ENCODE measurements around the gene SIX5. TPM values are rescaled to one million over a fixed set of nuclear protein-coding genes. Genes with fewer than 3 reads are reported as not detected.

SIX5 gene
- total RNA-seq, 1 experiment from 2014 or later: 27.6 TPM

DNA sequence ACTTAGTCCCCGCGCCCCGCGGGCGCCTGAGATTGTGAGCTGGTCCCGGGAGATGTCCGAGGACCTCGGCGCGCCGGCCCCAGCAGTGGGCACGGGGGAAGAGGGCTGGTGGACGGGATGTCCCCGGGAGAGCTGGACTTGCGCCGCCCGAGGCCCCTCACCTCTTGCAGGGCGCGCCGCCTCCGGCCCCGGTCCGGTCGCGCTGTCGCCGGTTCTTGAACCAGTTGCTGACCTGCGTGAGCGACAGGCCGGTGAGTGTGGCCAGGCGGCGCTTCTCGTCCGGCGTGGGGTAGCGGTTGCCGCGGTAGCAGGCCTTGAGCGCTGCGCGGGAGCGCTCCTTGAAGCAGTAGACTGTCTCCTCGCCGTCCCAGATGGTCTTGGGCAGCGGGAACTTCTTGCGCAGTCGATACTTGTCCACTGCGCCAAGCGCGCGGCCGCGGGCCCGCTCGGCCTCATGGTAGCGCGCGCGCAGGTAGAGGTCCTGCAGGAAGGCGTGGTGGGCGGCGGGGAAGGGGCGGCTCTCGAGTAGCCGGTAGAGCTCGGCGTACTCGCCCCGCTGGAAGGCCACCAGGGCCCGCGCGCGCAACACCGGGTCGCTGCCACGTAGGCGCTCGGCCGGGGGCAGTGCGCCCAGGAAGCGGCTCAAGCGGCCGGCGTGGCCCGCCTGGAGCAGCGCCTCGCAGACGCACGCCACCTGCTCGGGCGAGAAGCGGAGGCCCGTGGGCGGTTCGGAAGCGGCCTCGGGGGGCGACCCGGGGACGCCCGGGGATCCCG is 984 bp downstream of the SIX5 start:
- H3K9me3 ChIP-seq (ENCODE audit: insufficient read depth, low read depth): no peaks in the 10 kb centered on the region
- CTCF ChIA-PET: interaction anchor here (0.6 kb wide), 2 partner anchors 10 to 51 kb away, joined by 4 to 5 read pairs; no protein-coding TSS in a partner anchor
- DNase-seq: peak; percentile 61 to 67
- H3K4me3 ChIP-seq: peak overlapping the region; percentile 97
- POLR2A ChIA-PET (ENCODE audit: unreplicated experiment): interaction anchor here (0.5 to 1.6 kb wide), 7 partner anchors 20 to 97 kb away, joined by 4 to 13 read pairs (median 7); partner anchors contain the start of genes DMWD, FBXO46, QPCTL and SNRPD2
- no peaks in the 10 kb centered on the region for H3K9me2 ChIP-seq (ENCODE audit: insufficient read depth)
- H3K4me1 ChIP-seq (replicated peaks; ENCODE audit: insufficient read depth): peaks cover 17% of the 10 kb centered on the region
- H2AFZ ChIP-seq: peak overlapping the region; percentile 94
- no peaks in the 10 kb centered on the region for H4K20me1 ChIP-seq (ENCODE audit: insufficient read depth)
- no peaks in the 10 kb centered on the region for H3K27me3 ChIP-seq (ENCODE audit: insufficient read depth, low read depth)
- 0 out of 2 replicates have a peak, but pooled peaks cover 3% of the 10 kb centered on the region for H3K36me3 ChIP-seq (ENCODE audit: low read depth)
- H3F3A ChIP-seq (ENCODE audit: insufficient read depth, low read depth): peaks cover 52% of the 10 kb centered on the region; the same call in 1 of the 2 replicates
- no TSS peak for BruUV-seq (replicated peaks)
- intact Hi-C loops (cut with micrococcal nuclease; ENCODE audit: unreplicated experiment): loop anchor here (2.0 to 5.0 kb wide), 3 partner anchors 37 to 346 kb away; partner anchors contain the start of genes ERCC1 and FBXO46
- H3K79me2 ChIP-seq (ENCODE audit: low read depth): no peaks in the 10 kb centered on the region
- TF ChIP-seq EZH2 (IDR thresholded peaks at IDR 0.05; ENCODE audit: low read depth): no peak
- TF ChIP-seq, protein P1, sequence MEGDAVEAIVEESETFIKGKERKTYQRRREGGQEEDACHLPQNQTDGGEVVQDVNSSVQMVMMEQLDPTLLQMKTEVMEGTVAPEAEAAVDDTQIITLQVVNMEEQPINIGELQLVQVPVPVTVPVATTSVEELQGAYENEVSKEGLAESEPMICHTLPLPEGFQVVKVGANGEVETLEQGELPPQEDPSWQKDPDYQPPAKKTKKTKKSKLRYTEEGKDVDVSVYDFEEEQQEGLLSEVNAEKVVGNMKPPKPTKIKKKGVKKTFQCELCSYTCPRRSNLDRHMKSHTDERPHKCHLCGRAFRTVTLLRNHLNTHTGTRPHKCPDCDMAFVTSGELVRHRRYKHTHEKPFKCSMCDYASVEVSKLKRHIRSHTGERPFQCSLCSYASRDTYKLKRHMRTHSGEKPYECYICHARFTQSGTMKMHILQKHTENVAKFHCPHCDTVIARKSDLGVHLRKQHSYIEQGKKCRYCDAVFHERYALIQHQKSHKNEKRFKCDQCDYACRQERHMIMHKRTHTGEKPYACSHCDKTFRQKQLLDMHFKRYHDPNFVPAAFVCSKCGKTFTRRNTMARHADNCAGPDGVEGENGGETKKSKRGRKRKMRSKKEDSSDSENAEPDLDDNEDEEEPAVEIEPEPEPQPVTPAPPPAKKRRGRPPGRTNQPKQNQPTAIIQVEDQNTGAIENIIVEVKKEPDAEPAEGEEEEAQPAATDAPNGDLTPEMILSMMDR (conservative IDR thresholded peaks at IDR 0.05): no peak
- H3K4me2 ChIP-seq: peak overlapping the region; percentile 100
- peak overlapping the region; percentile 79 for H3K27ac ChIP-seq

DNA sequence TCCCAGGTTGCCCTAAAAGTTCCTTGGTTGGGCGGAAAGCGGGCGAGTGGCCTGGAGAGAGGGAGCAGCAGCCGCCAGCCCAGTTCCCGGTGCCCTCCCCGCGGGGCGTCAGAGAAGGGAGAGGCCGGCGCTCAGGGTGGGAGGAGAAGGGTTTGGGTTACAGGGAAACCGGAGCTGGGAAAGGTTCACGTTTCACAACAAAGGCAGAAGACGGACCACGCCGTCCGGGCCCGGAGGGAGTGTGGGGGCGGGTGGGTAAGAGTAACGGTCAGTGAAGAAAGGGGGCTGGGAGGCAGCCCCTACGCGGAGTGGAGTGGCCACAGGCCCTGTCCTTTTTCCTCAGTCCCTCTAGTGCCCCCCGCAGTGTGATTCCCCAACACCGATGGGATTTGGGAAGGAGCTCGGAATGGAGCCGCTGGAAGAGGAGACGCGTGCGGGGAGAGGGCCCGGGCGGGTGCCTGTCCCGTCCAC is 1.6 kb downstream of the SIX5 start:
- DNase-seq: peak; percentile 77 to 88
- peak overlapping the region; percentile 94 for H2AFZ ChIP-seq
- BruUV-seq (replicated peaks): no TSS peak

More for the DNA sequence above, 1.6 kb downstream of the SIX5 start:
- Histone ChIP-seq H3K4me2 (peak overlapping the region; percentile 100), H3K79me2 (ENCODE audit: low read depth) (no peaks in the 10 kb centered on the region), H4K20me1 (ENCODE audit: insufficient read depth) (no peaks in the 10 kb centered on the region), H3F3A (ENCODE audit: insufficient read depth, low read depth) (peaks cover 46% of the 10 kb centered on the region; the same call in 1 of the 2 replicates), H3K9me2 (ENCODE audit: insufficient read depth) (no peaks in the 10 kb centered on the region), H3K4me3 (peak overlapping the region; percentile 97), H3K36me3 (ENCODE audit: low read depth) (0 out of 2 replicates have a peak, but pooled peaks cover 2% of the 10 kb centered on the region), H3K9me3 (ENCODE audit: insufficient read depth, low read depth) (no peaks in the 10 kb centered on the region), H3K27ac (peak overlapping the region; percentile 79; the same call in 1 of the 2 replicates), H3K4me1 (replicated peaks; ENCODE audit: insufficient read depth) (peaks cover 17% of the 10 kb centered on the region), H3K27me3 (ENCODE audit: insufficient read depth, low read depth) (no peaks in the 10 kb centered on the region)
- ChIA-PET CTCF (interaction anchor here (0.6 kb wide), 3 partner anchors 26 to 96 kb away, joined by 5 to 6 read pairs (median 6); partner anchors contain the start of gene SYMPK), POLR2A (ENCODE audit: unreplicated experiment) (interaction anchor here (0.5 to 1.6 kb wide), 7 partner anchors 19 to 97 kb away, joined by 4 to 13 read pairs (median 7); partner anchors contain the start of genes DMWD, FBXO46, QPCTL and SNRPD2)
- intact Hi-C loops (cut with micrococcal nuclease; ENCODE audit: unreplicated experiment): loop anchor here (5.0 kb wide), 2 partner anchors 115 to 345 kb away; partner anchors contain the start of gene ERCC1
- TF ChIP-seq EZH2 (IDR thresholded peaks at IDR 0.05; ENCODE audit: low read depth): no peak
- TF ChIP-seq, protein P1 (conservative IDR thresholded peaks at IDR 0.05): no peak

Data from PC-9 (cell line).